Measurements from ENCODE around the gene IQCF6. TPM values are rescaled to one million over a fixed set of nuclear protein-coding genes. Genes with fewer than 3 reads are reported as not detected.
"Not testable (repeated sequence)": the region's sequence is repeated elsewhere in the genome, so short reads cannot be mapped to it uniquely, and the experiment has no call there.

The IQCF6 gene
- total and polyA plus RNA-seq, 2 donors (not counting 1 experiment from before 2014, with no cell fraction given) = not detected

- TF ChIP-seq EZH2 (IDR thresholded peaks at IDR 0.05; ENCODE audit: low read length, missing control alignments) (no peak), CTCF (conservative IDR thresholded peaks at IDR 0.05 in 1 of 2, IDR thresholded peaks at IDR 0.05 in 1 of 2; ENCODE audit: low read depth in 1 of 2, low read length in 2 of 2) (no peak)
- Histone ChIP-seq H3K27me3 (ENCODE audit: control insufficient read depth, insufficient read depth, low read length) (no peaks in the 10 kb centered on the region), H3K36me3 (ENCODE audit: control insufficient read depth, insufficient read depth, low read length) (no peaks in the 10 kb centered on the region), H3K9ac (ENCODE audit: insufficient read depth, low read length) (no peak overlapping the region), H3K4me2 (ENCODE audit: extremely low read depth, insufficient read depth, low read length) (no peak overlapping the region), H4K20me1 (ENCODE audit: control insufficient read depth, extremely low read depth, insufficient read depth, low read length) (no peaks in the 10 kb centered on the region), H3K27ac (ENCODE audit: insufficient read depth, low read length) (no peak overlapping the region), H3K79me2 (ENCODE audit: control insufficient read depth, insufficient read depth, low read length) (no peaks in the 10 kb centered on the region), H2AFZ (ENCODE audit: low read length) (no peak overlapping the region), H3K9me3 (ENCODE audit: control insufficient read depth, insufficient read depth, low read depth, low read length) (no peaks in the 10 kb centered on the region), H3K4me3 (replicated peaks in 1 of 4; ENCODE audit: control extremely low read depth in 1 of 4, insufficient read depth in 1 of 4, low read depth in 3 of 4, low read length in 4 of 4) (no peak overlapping the region), H3K4me1 (ENCODE audit: control insufficient read depth, extremely low read depth, insufficient read depth, low read length) (no peaks in the 10 kb centered on the region)
- peak in 1 of 2 donors; percentile 0 for DNase-seq (ENCODE audit: low read depth in 2 of 2)
Measured at GRCh38 chr3:51773529-51774056, 5.4 kb downstream of the IQCF6 start.

- H3K27me3 ChIP-seq (ENCODE audit: control insufficient read depth, insufficient read depth, low read length) = no peaks in the 10 kb centered on the region
- H3K9me3 ChIP-seq (ENCODE audit: control insufficient read depth, insufficient read depth, low read depth, low read length) = no peaks in the 10 kb centered on the region
- no peak overlapping the region for H3K9ac ChIP-seq (ENCODE audit: insufficient read depth, low read length)
- H3K79me2 ChIP-seq (ENCODE audit: control insufficient read depth, insufficient read depth, low read length) = no peaks in the 10 kb centered on the region
- DNase-seq (ENCODE audit: low read depth in 2 of 2) = no peak
- H3K4me3 ChIP-seq (replicated peaks in 1 of 4; ENCODE audit: control extremely low read depth in 1 of 4, insufficient read depth in 1 of 4, low read depth in 3 of 4, low read length in 4 of 4) = no peak overlapping the region
- H4K20me1 ChIP-seq (ENCODE audit: control insufficient read depth, extremely low read depth, insufficient read depth, low read length) = no peaks in the 10 kb centered on the region
- H3K36me3 ChIP-seq (ENCODE audit: control insufficient read depth, insufficient read depth, low read length) = no peaks in the 10 kb centered on the region
- H2AFZ ChIP-seq (ENCODE audit: low read length) = no peak overlapping the region
- H3K27ac ChIP-seq (ENCODE audit: insufficient read depth, low read length) = no peak overlapping the region
- TF ChIP-seq CTCF (conservative IDR thresholded peaks at IDR 0.05 in 1 of 2, IDR thresholded peaks at IDR 0.05 in 1 of 2; ENCODE audit: low read depth in 1 of 2, low read length in 2 of 2) (no peak), EZH2 (IDR thresholded peaks at IDR 0.05; ENCODE audit: low read length, missing control alignments) (no peak)
- no peaks in the 10 kb centered on the region for H3K4me1 ChIP-seq (ENCODE audit: control insufficient read depth, extremely low read depth, insufficient read depth, low read length)
- no peak overlapping the region for H3K4me2 ChIP-seq (ENCODE audit: extremely low read depth, insufficient read depth, low read length)
Measured at GRCh38 chr3:51759203-51759602, 19.8 kb downstream of the IQCF6 start.

- H3K9me3 ChIP-seq (ENCODE audit: control insufficient read depth, insufficient read depth, low read depth, low read length); H4K20me1 ChIP-seq (ENCODE audit: control insufficient read depth, extremely low read depth, insufficient read depth, low read length); H3K36me3 ChIP-seq (ENCODE audit: control insufficient read depth, insufficient read depth, low read length); H3K4me3 ChIP-seq (replicated peaks in 1 of 4; ENCODE audit: control extremely low read depth in 1 of 4, insufficient read depth in 1 of 4, low read depth in 3 of 4, low read length in 4 of 4); H3K4me1 ChIP-seq (ENCODE audit: control insufficient read depth, extremely low read depth, insufficient read depth, low read length); H3K4me2 ChIP-seq (ENCODE audit: extremely low read depth, insufficient read depth, low read length); H3K27me3 ChIP-seq (ENCODE audit: control insufficient read depth, insufficient read depth, low read length); H3K27ac ChIP-seq (ENCODE audit: insufficient read depth, low read length); H3K79me2 ChIP-seq (ENCODE audit: control insufficient read depth, insufficient read depth, low read length); DNase-seq (ENCODE audit: low read depth in 2 of 2); H3K9ac ChIP-seq (ENCODE audit: insufficient read depth, low read length); H2AFZ ChIP-seq (ENCODE audit: low read length): not testable (repeated sequence)
Measured at GRCh38 chr3:51753763-51754750, 25.0 kb downstream of the IQCF6 start.

Measured in fibroblast of lung (primary cell).